ENCODE data around the gene OGDHL.
"Not testable (repeated sequence)": the region's sequence is repeated elsewhere in the genome, so short reads cannot be mapped to it uniquely, and the experiment has no call there.

Gene OGDHL

DNA sequence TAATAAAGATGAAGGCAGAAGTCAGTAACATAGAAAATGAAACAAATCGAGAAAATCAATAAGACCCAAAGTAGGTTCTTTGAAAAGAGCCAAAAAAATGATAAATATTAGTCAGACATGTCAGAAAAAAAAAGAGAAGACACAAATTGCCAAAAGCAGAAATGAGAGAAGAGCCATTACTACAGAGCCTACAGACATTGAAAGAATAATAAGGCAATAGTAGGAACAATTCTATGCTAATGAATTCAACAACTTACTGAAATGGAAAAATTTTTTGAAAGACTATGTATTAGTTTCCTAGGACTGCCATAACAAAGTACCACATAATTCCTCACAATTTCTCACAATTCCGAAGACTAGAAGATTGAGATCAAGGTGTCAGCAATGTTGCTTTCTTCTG lies 35.5 kb downstream of the OGDHL start:
- Histone ChIP-seq H3K4me3 (no peak overlapping the region), H3K36me3 (0 out of 22 replicates have a peak, but pooled peaks cover 0 to 3% (median 0%) of the 10 kb centered on the region in 11 experiments), H3K4me1 (no peaks in the 10 kb centered on the region), H3K27ac (no peak overlapping the region), H3K4me2 (no peak overlapping the region), H3K9ac (no peak overlapping the region), H3K27me3 (no peaks in the 10 kb centered on the region), H3K9me3 (replicated peaks in 1 of 11) (peaks cover 14 to 24% (median 18%) of the 10 kb centered on the region in 11 experiments), H4K20me1 (no peaks in the 10 kb centered on the region)
- TF ChIP-seq Cebpa-rat (IDR thresholded peaks at IDR 0.05) = no peak

DNA sequence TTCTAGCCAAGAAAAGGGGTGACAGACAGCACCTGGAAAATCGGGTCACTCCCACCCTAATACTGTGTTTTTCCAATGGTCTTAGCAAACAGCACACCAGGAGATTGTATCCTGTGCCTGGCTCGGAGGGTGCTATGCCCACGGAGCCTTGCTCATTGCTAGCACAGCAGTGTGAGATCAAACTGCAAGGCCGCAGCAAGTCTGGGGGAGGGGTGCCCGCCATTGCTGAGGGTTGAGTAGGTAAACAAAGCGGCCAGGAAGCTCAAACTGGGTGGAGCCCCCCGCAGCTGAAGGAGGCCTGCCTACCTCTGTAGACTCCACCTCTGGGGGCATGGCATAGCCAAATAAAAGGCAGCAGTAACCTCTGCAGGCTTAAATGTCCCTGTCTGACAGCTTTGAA lies 47.0 kb downstream of the OGDHL start:
- not testable (repeated sequence) for H3K27ac ChIP-seq, H3K27me3 ChIP-seq, H3K4me3 ChIP-seq, H3K4me2 ChIP-seq, H3K4me1 ChIP-seq, H4K20me1 ChIP-seq, H3K9ac ChIP-seq, H3K36me3 ChIP-seq
- peaks cover 9 to 23% (median 20%) of the 10 kb centered on the region in 11 experiments; a peak in 19 of 22 replicates for H3K9me3 ChIP-seq (replicated peaks in 1 of 11)

DNA sequence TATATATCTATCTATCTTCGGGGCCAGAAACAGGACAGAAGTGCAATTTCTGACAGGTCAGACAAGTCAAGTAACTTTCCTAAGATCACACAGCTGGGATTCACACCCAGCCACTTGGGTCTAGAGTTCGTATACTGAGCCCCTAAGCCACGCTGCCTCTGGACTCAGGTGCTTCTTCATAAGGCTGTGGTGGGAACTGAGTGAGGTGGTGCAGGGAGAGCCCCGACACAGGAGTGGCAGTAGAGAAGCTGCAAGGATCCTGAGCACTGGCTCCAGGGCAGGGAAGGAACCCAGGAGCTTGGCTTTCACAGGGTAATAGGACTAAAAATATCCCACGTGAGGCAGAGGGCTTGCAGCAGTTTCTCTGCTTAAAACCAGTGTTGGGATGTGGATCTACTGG lies 48.9 kb downstream of the OGDHL start:
- H3K4me2 ChIP-seq = no peak overlapping the region
- peaks cover 9 to 23% (median 20%) of the 10 kb centered on the region in 11 experiments; a peak in 19 of 22 replicates for H3K9me3 ChIP-seq (replicated peaks in 1 of 11)
- no peak overlapping the region for H3K4me3 ChIP-seq
- H3K4me1 ChIP-seq = no peaks in the 10 kb centered on the region
- H3K27ac ChIP-seq = no peak overlapping the region
- H3K9ac ChIP-seq = no peak overlapping the region
- no peaks in the 10 kb centered on the region for H4K20me1 ChIP-seq
- H3K36me3 ChIP-seq = no peaks in the 10 kb centered on the region
- TF ChIP-seq Cebpa-rat (IDR thresholded peaks at IDR 0.05) = no peak
- no peaks in the 10 kb centered on the region for H3K27me3 ChIP-seq

DNA sequence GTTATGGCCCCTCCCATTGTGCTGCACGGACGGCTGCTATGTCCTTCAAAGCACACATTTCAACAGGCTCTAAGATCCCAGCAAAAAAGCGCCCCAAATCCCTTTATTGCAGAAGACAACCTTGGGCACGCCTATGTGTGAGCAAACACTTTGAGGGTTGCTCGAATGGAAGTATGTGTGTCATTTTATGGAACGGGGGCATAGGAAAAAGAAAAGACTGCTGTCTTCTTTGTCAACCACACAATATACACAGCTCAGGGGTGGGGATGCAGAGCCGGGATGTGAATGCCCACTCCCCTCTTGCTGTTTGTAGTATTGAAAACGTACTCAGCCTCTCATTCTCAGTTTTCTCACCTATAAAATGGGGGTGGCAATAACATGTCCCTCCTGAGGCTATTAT lies 50.6 kb downstream of the OGDHL start:
- no peaks in the 10 kb centered on the region for H3K36me3 ChIP-seq
- no peaks in the 10 kb centered on the region for H3K4me1 ChIP-seq
- H3K9ac ChIP-seq = no peak overlapping the region
- H3K27ac ChIP-seq = no peak overlapping the region
- no peak for TF ChIP-seq Cebpa-rat (IDR thresholded peaks at IDR 0.05)
- H3K4me3 ChIP-seq = no peak overlapping the region
- no peaks in the 10 kb centered on the region for H4K20me1 ChIP-seq
- H3K4me2 ChIP-seq = no peak overlapping the region
- H3K27me3 ChIP-seq = no peaks in the 10 kb centered on the region
- peaks cover 9 to 23% (median 20%) of the 10 kb centered on the region in 11 experiments; a peak in 19 of 22 replicates for H3K9me3 ChIP-seq (replicated peaks in 1 of 11)

DNA sequence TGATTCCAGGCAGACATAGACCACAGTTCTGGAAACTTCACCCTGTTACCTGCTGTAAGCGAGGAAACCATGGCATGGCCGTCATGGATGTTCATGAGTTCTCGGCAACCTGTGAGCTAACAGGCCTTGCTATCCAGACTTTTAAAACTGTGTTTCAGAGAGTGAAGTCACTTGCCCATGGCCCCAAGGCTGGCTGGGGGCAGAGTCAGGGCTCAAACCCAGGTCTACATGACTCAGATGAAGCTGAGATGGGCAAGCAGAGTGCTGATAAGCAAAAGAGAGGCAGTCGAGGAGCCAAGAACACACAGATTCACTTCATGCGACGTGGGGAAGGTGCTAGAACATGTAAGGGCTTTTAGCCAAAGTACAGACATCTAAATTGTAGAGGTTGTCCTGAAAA lies 51.2 kb downstream of the OGDHL start:
- no peak overlapping the region for H3K9ac ChIP-seq
- H3K27me3 ChIP-seq = no peaks in the 10 kb centered on the region
- no peak overlapping the region for H3K4me3 ChIP-seq
- H3K36me3 ChIP-seq = no peaks in the 10 kb centered on the region
- H3K9me3 ChIP-seq (replicated peaks in 1 of 11) = peaks cover 10 to 23% (median 20%) of the 10 kb centered on the region in 11 experiments; a peak in 19 of 22 replicates
- no peak overlapping the region for H3K27ac ChIP-seq
- H3K4me2 ChIP-seq = no peak overlapping the region
- H4K20me1 ChIP-seq = no peaks in the 10 kb centered on the region
- H3K4me1 ChIP-seq = no peaks in the 10 kb centered on the region
- no peak for TF ChIP-seq Cebpa-rat (IDR thresholded peaks at IDR 0.05)

DNA sequence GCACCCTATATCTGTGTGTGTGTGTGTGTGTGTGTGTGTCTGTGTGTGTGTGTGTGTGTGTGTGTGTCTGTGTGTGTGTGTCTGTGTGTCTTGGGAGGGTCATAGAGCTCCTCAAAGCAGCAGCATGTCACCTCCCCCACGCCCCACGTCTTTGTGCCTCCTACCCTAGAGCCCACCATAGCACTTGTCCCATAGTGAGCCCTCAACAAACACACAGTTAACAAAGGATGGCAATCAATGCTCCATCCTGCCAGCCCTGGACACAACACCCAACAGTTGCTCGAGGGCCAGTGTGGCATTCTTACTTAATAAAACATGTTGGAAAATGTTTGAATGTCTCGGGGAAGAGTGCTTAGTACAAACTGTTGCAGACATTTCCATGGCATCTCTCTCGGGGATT lies 52.2 kb downstream of the OGDHL start:
- TF ChIP-seq Cebpa-rat (IDR thresholded peaks at IDR 0.05) = no peak

DNA sequence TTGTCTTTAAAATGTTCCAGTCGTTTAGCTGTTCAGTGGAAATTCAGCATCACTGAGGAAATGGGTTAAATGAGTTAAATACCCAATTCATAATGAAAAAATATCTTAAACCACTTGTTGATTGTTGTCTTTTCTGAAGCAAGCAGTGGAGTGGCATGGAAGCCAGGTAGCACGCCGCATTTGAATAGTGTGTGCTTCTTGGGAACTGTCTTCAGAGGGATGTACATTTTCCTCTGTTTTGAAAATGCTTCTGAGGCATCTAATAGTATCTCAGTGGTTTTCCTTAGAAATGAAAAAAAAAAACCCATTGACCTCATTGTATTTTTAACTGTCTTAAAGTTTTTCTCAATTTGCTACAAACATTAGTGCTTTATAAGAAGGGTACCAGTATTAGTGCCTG lies 54.5 kb downstream of the OGDHL start:
- Histone ChIP-seq H3K27ac (no peak overlapping the region), H3K36me3 (no peaks in the 10 kb centered on the region)
- TF ChIP-seq Cebpa-rat (IDR thresholded peaks at IDR 0.05) = no peak

More for the DNA sequence above, 52.2 kb downstream of the OGDHL start:
- no peaks in the 10 kb centered on the region for H4K20me1 ChIP-seq
- H3K9me3 ChIP-seq (replicated peaks in 1 of 11) = peaks cover 14 to 24% (median 21%) of the 10 kb centered on the region in 11 experiments; a peak in 21 of 22 replicates
- H3K9ac ChIP-seq = no peak overlapping the region
- no peak overlapping the region for H3K27ac ChIP-seq
- H3K36me3 ChIP-seq = no peaks in the 10 kb centered on the region
- H3K4me1 ChIP-seq = no peaks in the 10 kb centered on the region
- no peak overlapping the region for H3K4me2 ChIP-seq
- H3K27me3 ChIP-seq = no peaks in the 10 kb centered on the region
- H3K4me3 ChIP-seq = no peak overlapping the region

DNA sequence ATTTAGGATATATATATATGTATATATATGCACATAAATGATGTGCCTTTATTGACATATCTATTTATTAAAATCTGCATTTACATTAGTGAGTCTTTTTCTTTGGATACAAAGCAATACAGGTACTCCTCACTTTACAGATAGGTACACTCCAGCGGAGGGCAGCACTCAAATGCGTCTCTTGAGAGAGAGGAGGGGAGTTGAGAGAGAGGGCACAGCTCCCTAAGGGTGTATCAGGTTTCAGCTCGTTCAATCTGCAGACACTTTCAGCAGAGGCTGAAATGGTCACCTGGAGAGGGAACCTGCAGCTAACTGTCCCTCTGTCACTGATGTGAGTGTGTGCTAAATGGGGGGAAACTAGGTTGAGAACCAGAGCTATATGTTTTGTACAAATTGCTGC lies 61.1 kb downstream of the OGDHL start:
- no peak for TF ChIP-seq Cebpa-rat (IDR thresholded peaks at IDR 0.05)
- Histone ChIP-seq H3K4me3 (no peak overlapping the region), H3K36me3 (no peaks in the 10 kb centered on the region), H3K27me3 (no peaks in the 10 kb centered on the region), H4K20me1 (no peaks in the 10 kb centered on the region), H3K4me2 (no peak overlapping the region), H3K9me3 (replicated peaks in 1 of 11) (peaks cover 6 to 16% (median 9%) of the 10 kb centered on the region in 11 experiments; a peak in 16 of 22 replicates), H3K9ac (no peak overlapping the region), H3K27ac (no peak overlapping the region), H3K4me1 (no peaks in the 10 kb centered on the region)

More for the DNA sequence above, 54.5 kb downstream of the OGDHL start:
- Histone ChIP-seq H3K4me3 (no peak overlapping the region), H3K27me3 (no peaks in the 10 kb centered on the region), H3K9ac (no peak overlapping the region), H4K20me1 (no peaks in the 10 kb centered on the region), H3K4me2 (no peak overlapping the region), H3K4me1 (no peaks in the 10 kb centered on the region), H3K9me3 (replicated peaks in 1 of 11) (peaks cover 6 to 16% (median 9%) of the 10 kb centered on the region in 11 experiments; a peak in 16 of 22 replicates)

DNA sequence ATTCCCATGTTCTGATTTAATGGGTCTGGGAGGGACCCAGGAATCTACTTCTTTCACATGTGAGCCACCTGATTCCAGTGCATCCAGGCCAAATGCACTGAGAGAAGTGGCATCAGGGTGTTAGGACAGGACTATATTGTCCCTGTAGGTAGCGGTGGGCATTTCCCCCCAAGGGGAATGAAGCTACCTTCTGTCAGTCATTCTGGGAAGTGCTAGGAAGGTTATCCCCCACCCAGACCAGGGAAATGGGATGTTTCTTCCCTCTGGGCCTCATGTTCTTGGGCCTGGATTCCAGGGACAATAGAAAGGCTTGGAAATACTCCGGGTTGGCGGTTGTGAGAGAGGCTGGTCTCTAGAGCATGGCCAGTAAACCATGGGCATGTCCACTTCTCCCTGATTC lies 61.9 kb downstream of the OGDHL start:
- Histone ChIP-seq H3K36me3 (no peaks in the 10 kb centered on the region), H3K27me3 (no peaks in the 10 kb centered on the region), H3K4me2 (no peak overlapping the region), H3K9ac (no peak overlapping the region), H3K9me3 (replicated peaks in 1 of 11) (peaks cover 3 to 12% (median 6%) of the 10 kb centered on the region in 11 experiments; a peak in 16 of 22 replicates), H3K27ac (no peak overlapping the region), H3K4me1 (no peaks in the 10 kb centered on the region), H3K4me3 (no peak overlapping the region), H4K20me1 (no peaks in the 10 kb centered on the region)
- TF ChIP-seq Cebpa-rat (IDR thresholded peaks at IDR 0.05) = no peak

DNA sequence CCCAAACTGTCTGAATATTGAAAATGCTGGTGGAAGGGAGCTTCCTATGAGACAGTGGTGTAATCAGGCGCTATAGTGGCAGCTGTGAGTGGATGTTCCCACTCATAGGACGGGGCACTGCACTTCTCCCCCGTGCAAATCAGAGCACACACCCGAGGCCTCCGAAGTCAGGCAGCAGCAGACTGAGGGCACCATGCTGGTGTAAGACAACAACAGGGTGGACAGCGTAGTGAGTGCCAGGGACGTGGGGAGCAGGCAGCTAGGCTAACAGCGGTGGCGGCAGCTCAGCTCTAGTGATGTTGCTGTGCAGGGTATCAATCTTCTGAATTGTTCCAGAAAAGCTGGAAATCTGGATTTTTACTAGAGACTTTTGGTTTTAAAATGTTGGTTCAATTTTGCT lies 63.4 kb downstream of the OGDHL start:
- Histone ChIP-seq H3K4me1 (no peaks in the 10 kb centered on the region), H3K27me3 (no peaks in the 10 kb centered on the region), H3K27ac (no peak overlapping the region), H4K20me1 (no peaks in the 10 kb centered on the region), H3K4me3 (no peak overlapping the region), H3K36me3 (no peaks in the 10 kb centered on the region), H3K9me3 (replicated peaks in 1 of 11) (peaks cover 0 to 7% (median 1%) of the 10 kb centered on the region in 11 experiments; a peak in 6 of 22 replicates), H3K4me2 (no peak overlapping the region), H3K9ac (no peak overlapping the region)
- no peak for TF ChIP-seq Cebpa-rat (IDR thresholded peaks at IDR 0.05)
